Mesendoderm (in vitro differentiated cells): ENCODE measurements around the gene HOXD4.
A peak's percentile ranks its signal among the peaks of the same experiment; 100 is the strongest.

Experiments used
- DNase-seq: peaks from one replicate; pipeline ENCODE4 v3.0.0; 2013
- H2AK5ac ChIP-seq: 2 replicates; pipeline ENCODE4 v1.6.1; 2013; ENCODE audit warnings: low read length, inconsistent platforms
- H2BK120ac ChIP-seq: 2 replicates; pipeline ENCODE4 v1.6.1; 2013; ENCODE audit warnings: low read depth, mild to moderate bottlenecking, low read length, moderate library complexity, mixed read lengths
- H2BK15ac ChIP-seq: replicated peaks from 2 replicates; pipeline ENCODE4 v1.6.1; 2013; ENCODE audit warnings: low read depth, mild to moderate bottlenecking, moderate library complexity
- H2BK5ac ChIP-seq: 2 replicates; pipeline ENCODE4 v1.6.1; 2013; ENCODE audit warnings: low read length, inconsistent platforms
- H3K18ac ChIP-seq: 2 replicates; pipeline ENCODE4 v1.6.1; 2013; ENCODE audit warnings: mild to moderate bottlenecking, low read length, mixed read lengths
- H3K23ac ChIP-seq: one replicate; pipeline ENCODE4 v1.6.1; 2013; ENCODE audit warnings: low read length
- H3K27ac ChIP-seq: 2 replicates; pipeline ENCODE4 v1.5.1; 2013; ENCODE audit warnings: low read depth, mild to moderate bottlenecking, inconsistent platforms, low read length, moderate library complexity
- H3K27me3 ChIP-seq: 2 replicates; pipeline ENCODE4 v1.6.1; 2013; ENCODE audit warnings: low read length, control low read depth, mild to moderate bottlenecking, inconsistent platforms; ENCODE audit not compliant: insufficient read depth, poor library complexity
- H3K36me3 ChIP-seq: 2 replicates; pipeline ENCODE4 v1.6.1; 2013; ENCODE audit warnings: low read length, inconsistent platforms; ENCODE audit not compliant: control insufficient read depth, insufficient read depth
- H3K4ac ChIP-seq: one replicate; pipeline ENCODE4 v1.6.1; 2013; ENCODE audit warnings: low read depth, mild to moderate bottlenecking, low read length, moderate library complexity
- H3K4me1 ChIP-seq: 2 replicates; pipeline ENCODE4 v1.6.1; 2013; ENCODE audit warnings: low read depth, low read length, inconsistent platforms; ENCODE audit not compliant: control insufficient read depth
- H3K4me2 ChIP-seq: 2 replicates; pipeline ENCODE4 v1.6.1; 2013; ENCODE audit warnings: low read length
- H3K4me3 ChIP-seq: 2 replicates; pipeline ENCODE4 v1.5.1; 2013; ENCODE audit warnings: mild to moderate bottlenecking, low read length
- H3K56ac ChIP-seq: one replicate; pipeline ENCODE4 v1.6.1; 2013; ENCODE audit warnings: low read length
- H3K79me1 ChIP-seq: 2 replicates; pipeline ENCODE4 v1.6.1; 2013; ENCODE audit warnings: low read length, inconsistent platforms
- H3K79me2 ChIP-seq: 2 replicates; pipeline ENCODE4 v1.6.1; 2013; ENCODE audit warnings: mild to moderate bottlenecking, low read length; ENCODE audit not compliant: control insufficient read depth, insufficient read depth
- H3K9ac ChIP-seq: 2 replicates; pipeline ENCODE4 v1.6.1; 2013; ENCODE audit warnings: low read length, inconsistent platforms
- H4K5ac ChIP-seq: one replicate; pipeline ENCODE4 v1.6.1; 2013; ENCODE audit warnings: low read length
- H4K8ac ChIP-seq: one replicate; pipeline ENCODE4 v1.6.1; 2013; ENCODE audit warnings: low read depth, mild to moderate bottlenecking, control low read depth, low read length, moderate library complexity
- WGBS: extraction: QIAGEN DNeasy Blood & Tissue Kit; methylation state at CpG from one replicate; pipeline ENCODE4 v1.1.7; 2013; ENCODE audit warnings: low lambda C conversion rate, missing lambda C conversion rate; ENCODE audit not compliant: insufficient coverage; ENCODE audit errors: extremely low coverage; 5-methylcytosine and 5-hydroxymethylcytosine counted together

HOXD4 gene

DNA sequence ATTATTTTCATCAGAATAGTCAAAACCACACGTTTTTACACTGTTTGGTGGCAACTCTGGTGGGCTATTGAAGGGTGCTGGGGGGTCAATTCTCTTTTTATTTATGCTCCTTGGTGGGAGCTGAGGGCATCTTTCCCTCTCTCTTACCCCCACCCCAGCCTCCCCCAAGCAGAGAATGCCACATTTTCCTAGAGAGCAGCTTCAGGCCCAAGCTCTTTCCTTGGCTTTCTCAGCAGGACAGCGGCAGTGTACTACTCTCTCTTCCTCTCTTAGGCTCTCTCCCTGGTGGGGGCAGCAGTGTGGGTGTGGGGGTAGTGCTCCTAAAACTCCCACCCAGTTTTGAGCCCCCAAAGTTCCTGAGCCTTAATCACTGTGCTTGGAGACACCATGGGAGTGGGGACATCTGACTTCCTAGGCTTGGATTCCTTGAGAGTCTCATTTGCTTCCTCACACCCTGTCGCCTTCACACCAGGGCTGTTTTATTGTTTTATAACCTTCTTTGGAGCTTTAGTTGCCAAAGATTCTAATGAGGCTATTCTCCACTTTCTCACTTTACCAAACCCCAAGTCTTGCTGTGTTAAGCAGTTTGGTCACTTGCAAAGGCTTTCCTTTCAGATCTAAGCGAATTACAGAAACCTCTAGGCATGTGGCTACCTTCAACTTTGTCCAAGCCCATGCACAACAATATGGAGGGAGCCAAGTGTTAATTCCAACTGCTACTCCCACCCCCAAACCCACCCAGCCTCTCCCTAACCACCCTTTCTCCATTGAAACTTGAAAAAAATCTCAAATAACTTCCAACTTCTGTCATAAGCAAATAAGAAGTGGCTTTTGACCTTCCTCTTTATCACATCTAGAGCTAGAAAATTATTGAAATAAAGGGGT, 6.0 kb upstream of the HOXD4 start:
- Histone ChIP-seq H2BK120ac (no peak overlapping the region), H3K4me3 (no peak overlapping the region), H3K23ac (no peak overlapping the region), H3K27ac (no peak overlapping the region), H3K4me1 (no peaks in the 10 kb centered on the region), H3K79me2 (no peaks in the 10 kb centered on the region), H3K18ac (no peak overlapping the region), H2BK15ac (no peak overlapping the region), H3K27me3 (peaks cover 83% of the 10 kb centered on the region), H3K9ac (no peak overlapping the region), H3K4me2 (no peak overlapping the region), H4K5ac (no peak overlapping the region), H2BK5ac (no peak overlapping the region), H3K36me3 (no peaks in the 10 kb centered on the region), H3K79me1 (no peaks in the 10 kb centered on the region), H3K4ac (no peak overlapping the region), H4K8ac (no peak overlapping the region), H2AK5ac (no peak overlapping the region), H3K56ac (no peak overlapping the region)
- DNase-seq, result no peak
- WGBS, result no CpG with 5 or more reads among the region's 4 CpGs

DNA sequence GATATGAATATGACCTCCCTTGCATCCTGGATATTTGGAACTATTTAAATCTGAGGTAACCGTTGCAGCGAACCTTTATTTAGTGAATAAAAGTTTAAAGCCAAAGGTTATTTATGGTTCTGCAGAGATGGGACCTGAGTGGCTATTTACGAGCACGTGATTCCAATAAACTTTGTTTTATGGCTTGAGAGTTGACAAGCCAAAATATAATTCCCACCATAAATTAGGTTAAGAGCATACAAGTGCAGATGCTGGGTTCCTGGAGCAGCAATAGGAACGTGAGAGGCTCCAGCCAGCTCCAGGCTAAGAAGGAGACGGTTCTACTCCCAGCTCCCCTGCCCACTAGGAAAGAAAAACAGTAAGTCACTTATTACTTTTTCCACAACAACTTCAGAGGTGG, 5.2 kb upstream of the HOXD4 start:
- Histone ChIP-seq H3K4me3 (no peak overlapping the region), H3K23ac (no peak overlapping the region), H3K4ac (no peak overlapping the region), H3K27ac (no peak overlapping the region), H2BK5ac (no peak overlapping the region), H2BK120ac (no peak overlapping the region), H2BK15ac (no peak overlapping the region), H4K5ac (no peak overlapping the region), H3K27me3 (peaks cover 89% of the 10 kb centered on the region), H3K18ac (no peak overlapping the region), H3K79me1 (no peaks in the 10 kb centered on the region), H2AK5ac (no peak overlapping the region), H3K4me1 (no peaks in the 10 kb centered on the region), H4K8ac (no peak overlapping the region), H3K4me2 (no peak overlapping the region), H3K79me2 (no peaks in the 10 kb centered on the region), H3K9ac (no peak overlapping the region), H3K56ac (no peak overlapping the region), H3K36me3 (no peaks in the 10 kb centered on the region)
- DNase-seq, result no peak
- WGBS, result no CpG with 5 or more reads among the region's 6 CpGs

DNA sequence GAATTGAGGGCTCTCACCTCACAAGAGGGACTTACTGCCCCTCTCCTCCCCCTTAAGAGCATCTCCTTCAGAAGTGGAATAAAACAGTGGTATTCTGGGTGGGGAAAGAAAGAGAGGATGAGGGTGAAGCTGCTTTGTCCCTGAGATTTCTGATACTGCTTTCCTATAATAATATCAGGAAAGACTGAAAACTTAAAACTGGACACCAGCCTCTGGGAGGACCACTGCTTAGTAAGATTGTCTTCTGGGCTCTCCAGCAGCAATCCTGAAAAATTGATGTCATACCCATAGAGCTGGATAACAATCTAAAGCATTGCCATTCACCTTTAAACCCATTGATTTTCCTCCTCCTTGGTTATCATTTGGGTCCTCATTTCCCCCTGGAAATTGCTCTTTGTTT, 4.7 kb upstream of the HOXD4 start:
- Histone ChIP-seq H4K8ac (no peak overlapping the region), H3K9ac (no peak overlapping the region), H3K4me2 (no peak overlapping the region), H3K79me2 (no peaks in the 10 kb centered on the region), H2BK15ac (no peak overlapping the region), H2AK5ac (no peak overlapping the region), H3K27ac (no peak overlapping the region), H3K4me1 (no peaks in the 10 kb centered on the region), H3K18ac (no peak overlapping the region), H3K27me3 (peaks cover 89% of the 10 kb centered on the region), H3K56ac (no peak overlapping the region), H3K4me3 (no peak overlapping the region), H2BK5ac (no peak overlapping the region), H3K79me1 (no peaks in the 10 kb centered on the region), H3K4ac (no peak overlapping the region), H2BK120ac (no peak overlapping the region), H3K36me3 (no peaks in the 10 kb centered on the region), H3K23ac (no peak overlapping the region), H4K5ac (no peak overlapping the region)
- no peak for DNase-seq

DNA sequence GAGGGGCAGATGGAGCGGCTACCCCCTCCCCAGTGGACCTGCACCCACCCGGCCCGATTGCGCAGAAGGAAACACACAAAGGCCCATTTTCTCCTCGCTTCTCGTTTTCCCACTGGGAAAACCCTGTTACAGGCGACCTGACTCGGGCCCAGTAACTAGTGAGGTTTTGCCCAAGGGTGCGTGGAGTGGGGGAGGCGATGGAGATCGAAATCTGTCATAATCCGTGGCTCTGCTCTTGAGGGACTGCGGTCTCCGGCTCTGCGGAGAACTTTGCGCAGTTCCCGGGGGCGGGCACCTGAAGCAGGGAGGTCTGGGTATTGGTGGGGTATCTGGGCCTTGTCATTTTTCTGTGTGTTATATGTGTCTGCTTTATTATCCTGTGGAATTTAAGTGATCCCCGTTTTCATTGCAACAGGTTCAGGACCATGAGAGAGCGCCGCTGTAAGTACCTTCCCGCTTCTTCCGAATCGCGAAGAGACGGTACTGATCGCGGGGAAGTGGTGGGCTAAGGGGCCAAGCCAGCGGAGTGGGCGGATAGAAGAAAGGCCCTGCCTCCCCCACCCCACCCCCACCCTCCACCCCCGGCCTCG, 4.0 kb upstream of the HOXD4 start:
- Histone ChIP-seq H2BK120ac (no peak overlapping the region), H3K79me1 (no peaks in the 10 kb centered on the region)

DNA sequence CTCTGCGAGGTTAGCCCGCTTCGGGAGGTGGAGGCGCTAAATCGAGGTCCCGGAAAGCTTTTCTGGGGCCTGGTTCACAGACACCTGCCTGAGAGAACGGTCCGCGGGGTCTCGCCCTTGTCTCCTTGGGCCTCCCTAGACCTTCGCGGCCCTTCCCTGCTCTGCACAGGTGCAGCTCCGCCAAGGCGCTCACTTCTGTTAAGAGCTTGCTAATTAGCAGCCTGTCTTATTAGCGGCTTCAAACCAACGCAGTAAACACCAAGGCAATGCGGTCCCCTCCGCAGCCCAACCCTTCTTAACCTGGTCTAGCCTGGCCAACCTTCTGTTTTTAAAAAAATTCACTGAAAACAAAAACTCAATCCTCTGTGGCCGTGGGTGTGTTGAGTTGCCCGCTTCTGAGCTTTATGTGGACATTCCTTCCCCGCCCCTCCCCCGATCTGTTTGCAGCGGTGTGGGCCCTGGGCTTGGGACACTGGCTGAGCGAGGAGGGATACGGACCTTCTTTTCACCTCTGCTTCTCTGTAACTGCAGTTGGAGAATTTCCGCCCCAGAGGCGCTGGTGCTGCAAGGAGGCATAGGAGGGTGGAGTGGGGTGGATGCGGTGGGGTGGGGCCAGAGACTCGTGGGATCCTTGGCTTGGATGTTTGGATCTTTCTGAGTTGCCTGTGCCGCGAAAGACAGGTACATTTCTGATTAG, 3.4 kb upstream of the HOXD4 start:
- no CpG with 5 or more reads among the region's 31 CpGs for WGBS
- Histone ChIP-seq H3K4me3 (no peak overlapping the region), H3K56ac (no peak overlapping the region), H2BK120ac (no peak overlapping the region), H3K18ac (no peak overlapping the region), H3K23ac (no peak overlapping the region), H2BK5ac (no peak overlapping the region), H2AK5ac (no peak overlapping the region), H3K4ac (no peak overlapping the region), H3K79me2 (no peaks in the 10 kb centered on the region), H3K9ac (no peak overlapping the region), H3K27ac (no peak overlapping the region), H3K79me1 (no peaks in the 10 kb centered on the region), H3K36me3 (no peaks in the 10 kb centered on the region), H3K27me3 (peaks cover 90% of the 10 kb centered on the region), H3K4me1 (no peaks in the 10 kb centered on the region), H4K5ac (no peak overlapping the region), H3K4me2 (no peak overlapping the region), H2BK15ac (no peak overlapping the region), H4K8ac (no peak overlapping the region)
- DNase-seq, result peak; percentile 52

More for the DNA sequence above, 4.0 kb upstream of the HOXD4 start:
- no peak overlapping the region for H3K18ac ChIP-seq
- DNase-seq, result no peak
- H2BK5ac ChIP-seq, result no peak overlapping the region
- no peak overlapping the region for H3K27ac ChIP-seq
- no peaks in the 10 kb centered on the region for H3K79me2 ChIP-seq
- H3K36me3 ChIP-seq, result no peaks in the 10 kb centered on the region
- no peak overlapping the region for H3K9ac ChIP-seq
- H2AK5ac ChIP-seq, result no peak overlapping the region
- H3K4me1 ChIP-seq, result no peaks in the 10 kb centered on the region
- no peak overlapping the region for H3K23ac ChIP-seq
- no peak overlapping the region for H2BK15ac ChIP-seq
- H3K4ac ChIP-seq, result no peak overlapping the region
- no peak overlapping the region for H3K4me3 ChIP-seq
- no peak overlapping the region for H3K4me2 ChIP-seq
- peaks cover 89% of the 10 kb centered on the region for H3K27me3 ChIP-seq
- WGBS, result no CpG with 5 or more reads among the region's 32 CpGs
- H4K8ac ChIP-seq, result no peak overlapping the region
- no peak overlapping the region for H4K5ac ChIP-seq
- H3K56ac ChIP-seq, result no peak overlapping the region
